Stimulated activated CD8-positive, alpha-beta memory T cell treated with anti-CD3 and anti-CD28 coated beads, Interleukin-12 subunit alpha, Interleukin-12 subunit beta, amount 100 ng/mL, for 1 hour (primary cell): Measurements from ENCODE around the gene EXOC3L1.

ENCODE experiments used
- DNase-seq: peaks from one replicate; pipeline ENCODE4 v3.0.0-alpha.2; 2020; ENCODE audit warnings: low read depth

The EXOC3L1 gene

GRCh38 chr16:67197704-67198103 lies 7.8 kb upstream of the EXOC3L1 start:
- no peak for DNase-seq

DNA sequence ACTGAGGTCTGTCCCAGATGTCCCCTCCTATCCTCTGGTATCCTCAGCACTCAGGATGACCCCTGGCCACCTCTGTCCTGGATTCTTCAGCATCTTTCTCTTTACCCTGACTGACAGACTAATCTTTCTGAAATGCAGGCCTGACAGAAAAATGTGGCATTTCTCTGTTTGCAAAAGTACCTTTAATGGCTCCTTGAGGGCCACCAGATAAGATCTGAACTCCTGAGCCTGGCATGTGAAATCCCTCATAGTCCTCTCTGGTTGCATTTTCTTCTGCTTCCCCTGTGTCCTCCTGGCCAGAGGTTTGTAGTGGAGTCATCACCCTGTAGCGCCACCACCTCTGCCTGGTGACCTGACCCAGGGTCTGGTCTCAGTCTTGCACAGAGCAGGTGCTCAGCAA lies 6.9 kb upstream of the EXOC3L1 start:
- DNase-seq = no peak

DNA sequence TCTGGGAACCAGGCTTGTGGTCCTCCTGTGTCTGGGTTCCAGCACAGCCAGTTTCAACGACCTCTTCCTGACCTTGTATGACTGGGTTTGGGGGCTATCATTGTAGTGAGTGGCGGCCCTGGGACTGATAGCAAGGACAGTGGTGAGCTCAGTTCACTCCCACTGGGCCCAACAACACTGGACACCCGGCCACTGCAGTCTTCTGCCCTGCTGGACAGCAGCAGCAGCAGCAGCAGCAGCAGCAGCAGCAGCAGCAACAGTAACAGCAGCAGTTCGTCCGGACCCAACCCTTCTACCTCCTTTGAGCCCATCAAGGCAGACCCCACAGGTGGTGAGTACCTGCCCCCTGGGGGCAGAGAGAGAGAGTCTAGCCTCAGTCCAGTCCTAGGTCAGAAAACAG lies 5.7 kb upstream of the EXOC3L1 start:
- DNase-seq = no peak

DNA sequence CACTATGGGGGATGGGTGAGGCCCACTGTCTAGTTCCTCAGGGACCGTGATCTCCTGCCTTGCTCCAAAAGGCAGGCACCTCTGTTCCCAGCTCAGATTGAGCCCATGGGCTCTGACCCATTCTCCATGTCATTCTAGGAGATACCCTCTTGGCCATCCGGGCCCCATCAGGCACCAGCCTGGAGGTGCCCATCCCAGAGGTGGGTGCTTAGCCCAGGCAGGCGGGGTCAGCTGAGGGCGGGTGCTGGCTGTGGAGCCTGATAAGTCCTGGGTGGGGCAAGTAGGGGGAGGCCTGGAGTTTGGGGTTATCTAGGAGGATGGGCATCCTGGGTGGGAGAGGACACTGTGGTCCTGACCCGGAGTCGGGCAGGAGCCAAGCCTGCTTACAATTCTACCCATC lies 4.3 kb upstream of the EXOC3L1 start:
- no peak for DNase-seq

DNA sequence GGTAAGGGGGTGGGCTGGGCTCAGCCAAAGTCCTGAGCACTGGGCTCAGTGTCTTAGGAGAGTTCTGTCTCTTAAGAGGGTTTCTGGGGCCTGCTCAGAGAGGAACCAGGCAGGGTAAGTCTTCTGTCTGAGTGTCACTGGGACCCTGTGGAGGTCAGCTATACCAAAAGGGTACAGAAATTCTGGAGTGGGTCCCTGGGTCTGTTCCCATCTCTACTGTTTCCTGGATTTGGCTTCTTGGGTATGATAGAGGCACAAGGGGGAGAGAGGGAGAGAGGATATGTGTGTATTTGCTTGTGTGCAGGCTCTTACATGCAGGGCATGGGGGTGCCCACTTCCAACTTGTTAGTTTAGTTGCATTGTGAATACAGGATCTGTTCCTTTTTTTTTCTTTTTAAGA lies 3.6 kb upstream of the EXOC3L1 start:
- no peak for DNase-seq

- no peak for DNase-seq
Measured at GRCh38 chr16:67192781-67193361, 2.9 kb upstream of the EXOC3L1 start.

- DNase-seq = peak; percentile 76
Measured at GRCh38 chr16:67191995-67192681, 2.2 kb upstream of the EXOC3L1 start, which contains the start of gene E2F4. Gene E2F4, plus strand, starts transcription at chr16:67192155. Its CDS starts 73 bp downstream, at chr16:67192228.

DNA sequence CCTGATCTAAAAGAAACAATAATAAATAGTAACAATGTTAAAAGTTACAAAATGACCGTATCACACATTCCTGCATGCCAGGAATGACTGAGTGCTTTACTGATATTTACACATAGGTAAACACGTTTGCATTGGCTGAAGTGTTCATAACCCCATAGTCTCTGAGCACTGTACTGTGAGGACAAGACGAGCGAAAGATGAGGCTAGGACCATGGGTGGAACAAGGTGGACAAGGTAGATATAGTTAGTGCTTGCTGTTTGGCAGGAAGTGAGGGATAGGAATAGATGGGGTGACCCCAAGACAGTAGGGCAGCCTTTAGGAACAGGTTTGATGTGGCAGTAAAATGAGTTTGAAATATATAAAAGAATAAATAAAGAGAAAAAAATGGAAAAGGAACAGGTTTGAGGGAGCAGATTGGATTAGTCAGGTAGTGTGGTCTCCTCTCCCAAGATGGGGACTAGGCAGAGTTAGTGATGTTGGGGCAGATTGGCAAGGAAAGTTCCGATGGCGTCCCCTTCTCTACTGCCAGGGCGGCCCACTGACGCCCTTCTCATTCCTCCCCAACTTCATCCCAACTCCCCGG lies 1.6 kb upstream of the EXOC3L1 start:
- DNase-seq = no peak

- DNase-seq = no peak
Measured at GRCh38 chr16:67190448-67191399, 788 bp upstream of the EXOC3L1 start.

DNA sequence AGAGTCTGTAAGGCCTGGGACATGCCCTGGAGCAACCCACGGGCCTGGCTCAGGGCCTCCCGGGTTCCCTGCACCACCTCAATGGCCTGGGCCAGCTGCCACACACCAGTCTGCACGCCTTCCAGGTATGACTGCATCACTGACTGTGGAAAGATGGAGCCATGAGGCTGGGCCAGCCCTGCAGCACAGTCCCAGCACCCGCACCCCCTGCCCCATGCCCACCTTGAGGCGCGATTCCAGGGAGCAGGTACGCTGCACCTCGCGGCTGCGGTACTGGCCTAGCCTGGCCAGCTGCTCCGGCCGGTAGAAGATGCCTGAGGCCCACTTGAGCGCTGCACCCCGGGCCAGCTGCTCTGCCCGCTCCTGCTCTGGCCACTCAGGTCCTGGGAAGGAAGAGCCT lies 1.1 kb downstream of the EXOC3L1 start:
- DNase-seq = no peak

GRCh38 chr16:67188323-67188722 lies 1.6 kb downstream of the EXOC3L1 start:
- DNase-seq = no peak

GRCh38 chr16:67187175-67187890 lies 2.6 kb downstream of the EXOC3L1 start:
- no peak for DNase-seq

DNA sequence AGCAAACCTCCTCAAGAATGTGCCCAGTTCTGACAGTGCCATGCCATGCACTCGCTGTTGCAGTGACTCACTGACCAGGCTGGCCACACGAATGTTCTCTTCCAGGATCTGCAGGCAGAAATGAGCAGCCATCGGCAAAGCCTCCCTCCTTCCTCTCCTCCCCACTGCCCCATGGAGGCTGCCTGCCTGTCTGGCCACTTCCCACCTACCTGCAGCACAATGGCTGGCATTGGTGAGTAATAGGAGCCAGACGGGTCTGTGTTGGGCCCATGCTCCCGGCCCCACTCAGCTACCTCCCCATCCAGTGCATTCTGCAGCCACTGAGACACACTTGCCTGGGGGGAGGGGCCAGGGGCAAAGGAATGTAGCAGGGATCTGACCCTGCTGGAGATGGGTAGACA lies 3.4 kb downstream of the EXOC3L1 start:
- DNase-seq = no peak

GRCh38 chr16:67185651-67186134 lies 4.2 kb downstream of the EXOC3L1 start:
- DNase-seq = no peak

DNA sequence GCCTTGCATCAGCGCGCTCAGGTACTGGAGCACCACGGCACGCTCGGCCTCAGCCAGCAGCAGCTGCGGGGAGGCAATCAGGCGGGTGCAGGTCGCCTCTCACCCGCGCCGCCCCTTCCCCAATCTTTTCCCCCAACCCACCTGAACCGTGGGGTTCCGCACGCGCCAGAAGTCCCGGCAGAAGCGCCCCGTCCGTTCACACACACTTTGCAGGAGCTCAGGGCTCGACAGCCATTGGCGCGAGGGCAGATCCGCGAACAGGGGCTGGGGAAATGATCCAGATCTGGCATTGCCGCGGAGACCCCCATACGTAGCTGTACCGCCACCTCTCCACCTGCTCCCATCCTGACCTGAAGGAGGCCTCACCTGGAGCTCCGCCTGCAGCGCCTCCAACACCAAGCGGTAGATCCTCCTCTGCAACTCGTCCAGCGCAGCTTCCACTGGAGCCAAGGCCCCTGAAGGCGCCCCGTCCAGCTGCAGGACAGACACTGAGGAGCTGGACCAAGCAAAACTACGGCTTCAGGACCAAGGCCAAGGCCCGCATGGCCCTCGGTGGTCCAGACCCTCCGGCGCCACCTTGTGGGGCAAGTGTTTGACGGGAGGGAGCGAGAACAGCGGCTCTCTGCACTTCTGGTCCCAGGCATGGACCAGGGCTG lies 4.8 kb downstream of the EXOC3L1 start:
- peak; percentile 75 for DNase-seq

- no peak for DNase-seq
Measured at GRCh38 chr16:67184453-67184994, 5.4 kb downstream of the EXOC3L1 start.

DNA sequence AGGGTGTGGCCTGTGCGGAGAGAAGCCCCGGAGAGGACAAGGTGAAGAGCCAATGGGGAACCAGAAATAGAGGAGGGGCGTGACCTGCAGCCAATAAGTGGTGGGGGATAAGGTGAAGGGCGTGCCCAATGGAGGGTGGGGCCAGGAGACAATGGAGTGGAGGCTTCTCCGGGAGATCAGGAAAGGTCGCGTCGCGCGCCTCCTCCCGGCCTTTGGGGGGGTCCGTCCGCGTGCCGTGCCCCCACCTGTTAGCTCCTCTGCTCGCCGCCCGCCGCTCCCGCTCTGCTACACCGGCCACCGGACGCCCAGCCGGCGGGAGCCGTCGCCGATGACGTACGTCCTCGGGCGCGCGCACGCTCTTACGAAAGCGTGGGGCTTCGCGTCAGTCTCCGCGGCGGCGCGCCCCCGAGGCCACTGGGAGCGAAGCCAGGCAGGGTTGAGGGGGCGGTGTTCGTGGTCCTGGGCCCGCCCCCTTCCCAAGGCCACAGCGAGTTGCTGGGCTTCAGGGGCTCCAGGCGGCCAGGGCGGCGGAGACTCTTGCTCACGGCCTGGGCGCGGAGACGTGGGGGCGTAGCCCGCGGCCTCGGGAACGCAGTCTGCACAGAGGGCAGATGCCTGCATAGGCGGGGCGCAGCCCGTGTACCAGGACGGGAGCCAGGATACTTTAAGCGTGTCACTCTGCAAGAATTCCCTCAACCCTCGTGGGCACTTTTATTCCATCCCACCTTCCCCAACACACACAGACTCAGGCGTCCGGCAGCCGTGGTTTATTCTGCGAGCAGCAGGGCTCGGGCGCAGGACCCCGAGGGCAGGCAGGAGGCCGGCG lies 6.1 kb downstream of the EXOC3L1 start, which contains the start of gene MATCAP1:
Gene MATCAP1 (minus strand): TSS at position 337 of the 826 bp plus-strand sequence. CDS start 3,353 bp downstream, outside the sequence.
- peak; percentile 87 for DNase-seq

GRCh38 chr16:67183284-67183626 lies 6.7 kb downstream of the EXOC3L1 start:
- no peak for DNase-seq

DNA sequence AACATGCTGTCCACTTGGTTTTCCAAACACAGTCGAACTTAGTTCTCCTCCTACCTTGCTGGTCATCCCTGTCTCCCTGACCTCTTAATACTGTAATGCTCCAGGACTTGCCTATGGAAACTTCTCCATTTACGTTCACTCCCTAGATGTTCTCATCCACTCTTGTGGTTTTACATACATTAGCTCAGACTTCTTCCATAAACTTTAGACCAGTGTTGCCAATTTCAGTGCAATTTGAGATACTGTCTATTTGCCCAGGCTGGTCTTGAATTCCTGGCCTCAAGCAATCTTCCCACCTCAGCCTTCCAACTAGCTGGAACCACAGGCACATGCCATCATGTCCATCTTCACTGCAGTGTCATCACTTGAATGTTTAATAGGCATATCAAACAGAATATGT lies 7.6 kb downstream of the EXOC3L1 start:
- DNase-seq = no peak

DNA sequence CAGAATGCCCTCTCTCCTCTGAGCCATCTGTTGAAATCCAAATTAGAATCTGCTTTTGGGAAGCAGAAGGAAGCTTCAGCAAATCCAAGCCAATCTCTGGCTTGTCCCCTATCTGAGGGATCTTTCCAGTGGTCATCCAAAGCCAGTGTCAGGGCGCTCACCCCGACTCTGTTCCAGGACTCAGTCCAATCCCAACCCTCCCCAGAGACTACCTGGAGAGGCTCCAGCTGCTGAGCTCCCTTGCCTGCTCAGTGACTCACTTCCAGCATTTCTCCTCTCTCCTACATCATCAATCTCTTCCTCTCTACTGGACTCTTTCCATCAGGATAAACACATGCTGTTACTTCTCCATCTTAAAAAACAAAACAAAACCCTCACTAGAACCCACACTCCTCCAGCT lies 8.6 kb downstream of the EXOC3L1 start:
- DNase-seq = no peak
